ENCODE data around the gene TIGD1.
"Not testable (repeated sequence)": the region's sequence is repeated elsewhere in the genome, so short reads cannot be mapped to it uniquely, and the experiment has no call there.

The TIGD1 gene

GRCh38 chr2:232550354-232551249 lies at the start of gene TIGD1, which contains the start of gene EIF4E2:
TIGD1 (minus strand) TSS chr2:232550557; CDS start chr2:232549882, 675 bp downstream.
EIF4E2 (plus strand) TSS chr2:232550689; CDS start chr2:232550725, 36 bp downstream.
- DNase-seq = peak; percentile 87 to 95

GRCh38 chr2:232598293-232598692 lies 47.9 kb upstream of the TIGD1 start:
- no peak for DNase-seq

- DNase-seq = no peak
Measured at GRCh38 chr2:232597362-232598079, 47.2 kb upstream of the TIGD1 start.

- DNase-seq = no peak
Measured at GRCh38 chr2:232593982-232594381, 43.6 kb upstream of the TIGD1 start.

- DNase-seq = no peak
Measured at GRCh38 chr2:232592772-232593395, 42.5 kb upstream of the TIGD1 start.

- peak; percentile 24 to 60 for DNase-seq
Measured at GRCh38 chr2:232588680-232589585, 38.6 kb upstream of the TIGD1 start.

- no peak for DNase-seq
Measured at GRCh38 chr2:232588031-232588430, 37.7 kb upstream of the TIGD1 start.

GRCh38 chr2:232587512-232587911 lies 37.2 kb upstream of the TIGD1 start:
- no peak for DNase-seq

- DNase-seq = no peak
Measured at GRCh38 chr2:232586943-232587505, 36.7 kb upstream of the TIGD1 start.

- DNase-seq = no peak
Measured at GRCh38 chr2:232584238-232584637, 33.9 kb upstream of the TIGD1 start.

- DNase-seq = no peak
Measured at GRCh38 chr2:232581725-232582124, 31.4 kb upstream of the TIGD1 start.

GRCh38 chr2:232580648-232580981 lies 30.3 kb upstream of the TIGD1 start:
- no peak for DNase-seq

- DNase-seq = no peak
Measured at GRCh38 chr2:232578626-232579025, 28.3 kb upstream of the TIGD1 start.

- DNase-seq = no peak
Measured at GRCh38 chr2:232577841-232578240, 27.5 kb upstream of the TIGD1 start.

GRCh38 chr2:232576995-232577394 lies 26.6 kb upstream of the TIGD1 start:
- no peak for DNase-seq

- DNase-seq = no peak
Measured at GRCh38 chr2:232575404-232575746, 25.0 kb upstream of the TIGD1 start.

GRCh38 chr2:232574674-232575403 lies 24.5 kb upstream of the TIGD1 start:
- no peak for DNase-seq

- DNase-seq = no peak
Measured at GRCh38 chr2:232573771-232574435, 23.5 kb upstream of the TIGD1 start.

- no peak for DNase-seq
Measured at GRCh38 chr2:232573042-232573441, 22.7 kb upstream of the TIGD1 start.

- no peak for DNase-seq
Measured at GRCh38 chr2:232571026-232571474, 20.7 kb upstream of the TIGD1 start.

GRCh38 chr2:232570481-232570880 lies 20.1 kb upstream of the TIGD1 start:
- not testable (repeated sequence) for DNase-seq

Measured in hippocampal formation (tissue), 2 donors.